K562 (cell line): ENCODE data around the gene WWC2. TPM values are rescaled to one million over a fixed set of nuclear protein-coding genes. Genes with fewer than 3 reads are reported as not detected.

ENCODE experiments used
- EP300 ChIP-seq: IDR thresholded peaks from 2 replicates; pipeline ENCODE4 v1.6.1; 2012; ENCODE audit warnings: low read length, improper control_type of control experiment
- FUS ChIP-seq: fragments of 200-400 bp; formaldehyde crosslinking; optimal IDR thresholded peaks from 2 replicates; pipeline ENCODE3; 2017; ENCODE audit warnings: low read depth, low read length
- HDAC3 ChIP-seq: fragments of 450-650 bp; IDR thresholded peaks from 2 replicates; pipeline ENCODE4 v1.6.1; 2018; ENCODE audit warnings: borderline replicate concordance, mild to moderate bottlenecking, moderate library complexity; ENCODE audit not compliant: partially characterized antibody
- HLTF ChIP-seq: fragments of 450-650 bp; IDR thresholded peaks from 2 replicates; pipeline ENCODE4 v1.6.1; 2016
- IFI16 ChIP-seq: fragments of 250-450 bp; sonication (Bioruptor Pico); IDR thresholded peaks from 2 replicates; pipeline ENCODE4 v2.1.2; 2022; ENCODE audit warnings: mild to moderate bottlenecking, inconsistent platforms
- MEF2A ChIP-seq: IDR thresholded peaks from 2 replicates; pipeline ENCODE4 v1.6.1; 2011; ENCODE audit warnings: low read depth, mild to moderate bottlenecking, low read length, moderate library complexity; ENCODE audit not compliant: control insufficient read depth
- MXI1 ChIP-seq: IDR thresholded peaks from 2 replicates; pipeline ENCODE4 v1.6.1; 2011; ENCODE audit warnings: low read depth, mild to moderate bottlenecking, improper control_type of control experiment, low read length
- NRF1 ChIP-seq, 2 experiments: fragments of 450-650 bp; IDR thresholded peaks in 1 of 2; conservative IDR thresholded peaks in 1 of 2; 2 replicates each; pipeline ENCODE4 v1.6.1; 2014; ENCODE audit warnings: mild to moderate bottlenecking in 2 of 2
- RBM34 ChIP-seq: fragments of 200-400 bp; formaldehyde crosslinking; IDR thresholded peaks from 2 replicates; pipeline ENCODE4 v1.6.1; 2018; ENCODE audit warnings: low read length, borderline replicate concordance; ENCODE audit not compliant: insufficient read depth
- SIX5 ChIP-seq, 2 experiments: IDR thresholded peaks; 2 replicates each; pipeline ENCODE4 v1.6.1; 2011; ENCODE audit warnings: low read length in 2 of 2, borderline replicate concordance in 1 of 2, low read depth in 1 of 2, mild to moderate bottlenecking in 1 of 2, moderate library complexity in 1 of 2; ENCODE audit not compliant: insufficient read depth in 1 of 2
- SMAD2 ChIP-seq: fragments of 150-350 bp; IDR thresholded peaks from 2 replicates; pipeline ENCODE4 v1.6.1; 2014; ENCODE audit warnings: low read depth, mild to moderate bottlenecking, low read length
- STAG1 ChIP-seq: sonication (generic); formaldehyde crosslinking; IDR thresholded peaks from 2 replicates; pipeline ENCODE4 v1.5.0; 2020; ENCODE audit warnings: missing genetic modification reagents, borderline replicate concordance
- ZFP30 ChIP-seq: fragments of 250-450 bp; sonication (Bioruptor Pico); IDR thresholded peaks from 2 replicates; pipeline ENCODE4 v1.8.0; 2022; ENCODE audit warnings: moderate library complexity, mild to moderate bottlenecking, inconsistent platforms, borderline replicate concordance
- ZNF444 ChIP-seq: fragments of 250-450 bp; sonication (Bioruptor Pico); IDR thresholded peaks from 2 replicates; pipeline ENCODE4 v1.4.0; 2020; ENCODE audit warnings: mild to moderate bottlenecking, moderate library complexity
- ZNF584 ChIP-seq: fragments of 200-800 bp; sonication (Bioruptor generic); IDR thresholded peaks from 2 replicates; pipeline ENCODE4 v1.6.1; 2016; ENCODE audit warnings: low read depth, mild to moderate bottlenecking, missing genetic modification characterization, missing compliant biosample characterization
- ZNF696 ChIP-seq: fragments of 250-450 bp; sonication (Bioruptor Pico); conservative IDR thresholded peaks from 2 replicates; pipeline ENCODE4 v1.4.0; 2020; ENCODE audit warnings: mild to moderate bottlenecking, moderate library complexity
- ZNF785 ChIP-seq: fragments of 250-450 bp; sonication (Bioruptor Pico); IDR thresholded peaks from 2 replicates; pipeline ENCODE4 v1.4.0; 2020; ENCODE audit warnings: mild to moderate bottlenecking
- polyA plus RNA-seq, 8 experiments: library from polyadenylated mRNA; depleted of rRNA in 4 of 8; stranded (reverse) in 5 of 8; unstranded in 3 of 8; fragments of >200 nt; fragmentation: Nextera tagmentation in 2 of 8; fragmentation: Illumina TruSeq in 1 of 8; extraction: Ambion mirVana in 2 of 8; extraction: Trizol in 1 of 8; gene quantifications; 2 replicates each; pipeline versions ENCODE4 v1.2.1 to v1.2.3, GENCODE V29; 2011 to 2014; ENCODE audit warnings: inconsistent platforms in 1 of 8, missing spikeins in 1 of 8
- total RNA-seq, 7 experiments: library from RNA; depleted of rRNA in 6 of 7; stranded (reverse); fragments of >200 nt in 6 of 7; fragmentation: Illumina TruSeq in 2 of 7; extraction: Trizol in 2 of 7; gene quantifications; 2 replicates each; pipeline versions ENCODE4 v1.2.1 to v1.2.3, GENCODE V29; 2011 to 2021; ENCODE audit warnings: low replicate concordance in 1 of 7
- TF ChIP-seq, protein P1 (sequence below): fragments of 250-450 bp; sonication (Bioruptor Pico); IDR thresholded peaks from 2 replicates; pipeline ENCODE4 v1.8.0; 2021; ENCODE audit warnings: mild to moderate bottlenecking, moderate library complexity
- TF ChIP-seq, protein P2 (sequence below): fragments of 250-450 bp; sonication (Bioruptor Pico); IDR thresholded peaks from 2 replicates; pipeline ENCODE4 v1.8.0; 2021; ENCODE audit warnings: borderline replicate concordance, mild to moderate bottlenecking, moderate library complexity; ENCODE audit not compliant: poor library complexity, severe bottlenecking
- TF ChIP-seq, protein P3 (sequence below): IDR thresholded peaks from 3 replicates; pipeline ENCODE4 v1.6.1; 2011; ENCODE audit warnings: borderline replicate concordance, mild to moderate bottlenecking; ENCODE audit not compliant: insufficient read length, insufficient read depth
- TF ChIP-seq, protein P4 (sequence below), 2 experiments: fragments of 450-650 bp; IDR thresholded peaks; 2 replicates each; pipeline ENCODE4 v1.6.1; 2018; ENCODE audit warnings: mild to moderate bottlenecking in 2 of 2, low read depth in 1 of 2; ENCODE audit not compliant: partially characterized antibody in 2 of 2

The WWC2 gene
- total and polyA plus RNA-seq, 9 of the 15 experiments (the other 6 are each of a cell fraction or from before 2014, with no cell fraction given), result 3.7 to 39.4 (median 19.6) TPM

DNA sequence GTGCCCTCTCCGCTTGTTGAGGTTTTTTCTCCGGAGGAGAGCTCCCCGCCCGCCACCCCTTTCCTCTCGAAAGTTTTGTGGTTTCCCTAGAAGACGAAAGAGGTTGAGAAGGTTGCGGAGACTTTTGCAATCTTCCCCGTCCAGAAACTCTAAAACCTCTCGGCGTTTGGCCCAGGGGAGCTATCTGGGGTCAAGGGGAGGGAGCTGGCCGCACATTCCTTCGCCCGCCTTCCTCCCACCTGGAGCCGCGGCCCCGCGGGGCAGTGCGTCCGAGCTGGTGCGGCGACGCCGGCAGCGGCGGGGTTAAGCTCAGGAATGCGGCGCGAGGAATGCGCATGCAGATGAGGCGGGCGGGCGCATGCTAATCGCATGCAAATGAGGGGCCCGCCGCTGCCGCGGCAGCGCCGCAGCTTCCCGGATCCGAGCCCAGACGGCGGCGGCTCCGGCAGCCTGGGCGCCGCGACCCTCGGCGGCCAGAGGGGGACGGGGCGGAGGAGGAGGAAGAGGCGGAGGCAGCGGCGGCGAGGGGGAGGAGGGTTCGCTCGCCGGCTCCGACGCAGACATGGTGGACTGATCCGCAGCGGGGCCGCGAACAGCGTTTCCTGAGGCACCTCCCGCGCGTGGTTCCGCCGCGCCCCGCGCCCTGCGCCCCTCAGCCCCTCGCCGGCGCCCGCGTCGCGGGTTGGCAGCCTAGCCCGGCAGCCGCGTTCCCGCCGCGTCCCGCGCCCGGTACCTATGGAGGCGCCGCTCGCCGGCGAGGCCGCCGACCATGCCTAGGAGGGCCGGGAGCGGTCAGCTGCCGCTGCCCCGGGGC, at the start of gene WWC2 (continued):
- TF ChIP-seq, protein P1, sequence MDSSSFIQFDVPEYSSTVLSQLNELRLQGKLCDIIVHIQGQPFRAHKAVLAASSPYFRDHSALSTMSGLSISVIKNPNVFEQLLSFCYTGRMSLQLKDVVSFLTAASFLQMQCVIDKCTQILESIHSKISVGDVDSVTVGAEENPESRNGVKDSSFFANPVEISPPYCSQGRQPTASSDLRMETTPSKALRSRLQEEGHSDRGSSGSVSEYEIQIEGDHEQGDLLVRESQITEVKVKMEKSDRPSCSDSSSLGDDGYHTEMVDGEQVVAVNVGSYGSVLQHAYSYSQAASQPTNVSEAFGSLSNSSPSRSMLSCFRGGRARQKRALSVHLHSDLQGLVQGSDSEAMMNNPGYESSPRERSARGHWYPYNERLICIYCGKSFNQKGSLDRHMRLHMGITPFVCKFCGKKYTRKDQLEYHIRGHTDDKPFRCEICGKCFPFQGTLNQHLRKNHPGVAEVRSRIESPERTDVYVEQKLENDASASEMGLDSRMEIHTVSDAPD (CRISPR knock-in tag), result no peak
- TF ChIP-seq RBM34, result no peak
- TF ChIP-seq MEF2A, result no peak
- no peak for TF ChIP-seq IFI16 (CRISPR knock-in tag)
- TF ChIP-seq ZNF696 (CRISPR knock-in tag), result no peak
- TF ChIP-seq ZFP30 (CRISPR knock-in tag), result no peak
- no peak for TF ChIP-seq SMAD2
- TF ChIP-seq, protein P2, sequence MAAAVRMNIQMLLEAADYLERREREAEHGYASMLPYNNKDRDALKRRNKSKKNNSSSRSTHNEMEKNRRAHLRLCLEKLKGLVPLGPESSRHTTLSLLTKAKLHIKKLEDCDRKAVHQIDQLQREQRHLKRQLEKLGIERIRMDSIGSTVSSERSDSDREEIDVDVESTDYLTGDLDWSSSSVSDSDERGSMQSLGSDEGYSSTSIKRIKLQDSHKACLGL (CRISPR knock-in tag), result no peak
- no peak for TF ChIP-seq STAG1 (CRISPR knock-in tag)
- TF ChIP-seq SIX5 (IDR thresholded peaks at IDR 0.05; ENCODE audit: borderline replicate concordance in 1 of 2, insufficient read depth in 1 of 2, low read depth in 1 of 2, low read length in 2 of 2), result no peak
- TF ChIP-seq HDAC3, result peak; percentile 48
- TF ChIP-seq ZNF785 (CRISPR knock-in tag), result no peak
- TF ChIP-seq, protein P3, sequence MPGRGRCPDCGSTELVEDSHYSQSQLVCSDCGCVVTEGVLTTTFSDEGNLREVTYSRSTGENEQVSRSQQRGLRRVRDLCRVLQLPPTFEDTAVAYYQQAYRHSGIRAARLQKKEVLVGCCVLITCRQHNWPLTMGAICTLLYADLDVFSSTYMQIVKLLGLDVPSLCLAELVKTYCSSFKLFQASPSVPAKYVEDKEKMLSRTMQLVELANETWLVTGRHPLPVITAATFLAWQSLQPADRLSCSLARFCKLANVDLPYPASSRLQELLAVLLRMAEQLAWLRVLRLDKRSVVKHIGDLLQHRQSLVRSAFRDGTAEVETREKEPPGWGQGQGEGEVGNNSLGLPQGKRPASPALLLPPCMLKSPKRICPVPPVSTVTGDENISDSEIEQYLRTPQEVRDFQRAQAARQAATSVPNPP, result no peak
- TF ChIP-seq, protein P4, sequence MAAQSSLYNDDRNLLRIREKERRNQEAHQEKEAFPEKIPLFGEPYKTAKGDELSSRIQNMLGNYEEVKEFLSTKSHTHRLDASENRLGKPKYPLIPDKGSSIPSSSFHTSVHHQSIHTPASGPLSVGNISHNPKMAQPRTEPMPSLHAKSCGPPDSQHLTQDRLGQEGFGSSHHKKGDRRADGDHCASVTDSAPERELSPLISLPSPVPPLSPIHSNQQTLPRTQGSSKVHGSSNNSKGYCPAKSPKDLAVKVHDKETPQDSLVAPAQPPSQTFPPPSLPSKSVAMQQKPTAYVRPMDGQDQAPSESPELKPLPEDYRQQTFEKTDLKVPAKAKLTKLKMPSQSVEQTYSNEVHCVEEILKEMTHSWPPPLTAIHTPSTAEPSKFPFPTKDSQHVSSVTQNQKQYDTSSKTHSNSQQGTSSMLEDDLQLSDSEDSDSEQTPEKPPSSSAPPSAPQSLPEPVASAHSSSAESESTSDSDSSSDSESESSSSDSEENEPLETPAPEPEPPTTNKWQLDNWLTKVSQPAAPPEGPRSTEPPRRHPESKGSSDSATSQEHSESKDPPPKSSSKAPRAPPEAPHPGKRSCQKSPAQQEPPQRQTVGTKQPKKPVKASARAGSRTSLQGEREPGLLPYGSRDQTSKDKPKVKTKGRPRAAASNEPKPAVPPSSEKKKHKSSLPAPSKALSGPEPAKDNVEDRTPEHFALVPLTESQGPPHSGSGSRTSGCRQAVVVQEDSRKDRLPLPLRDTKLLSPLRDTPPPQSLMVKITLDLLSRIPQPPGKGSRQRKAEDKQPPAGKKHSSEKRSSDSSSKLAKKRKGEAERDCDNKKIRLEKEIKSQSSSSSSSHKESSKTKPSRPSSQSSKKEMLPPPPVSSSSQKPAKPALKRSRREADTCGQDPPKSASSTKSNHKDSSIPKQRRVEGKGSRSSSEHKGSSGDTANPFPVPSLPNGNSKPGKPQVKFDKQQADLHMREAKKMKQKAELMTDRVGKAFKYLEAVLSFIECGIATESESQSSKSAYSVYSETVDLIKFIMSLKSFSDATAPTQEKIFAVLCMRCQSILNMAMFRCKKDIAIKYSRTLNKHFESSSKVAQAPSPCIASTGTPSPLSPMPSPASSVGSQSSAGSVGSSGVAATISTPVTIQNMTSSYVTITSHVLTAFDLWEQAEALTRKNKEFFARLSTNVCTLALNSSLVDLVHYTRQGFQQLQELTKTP (IDR thresholded peaks at IDR 0.05; ENCODE audit: low read depth in 1 of 2, partially characterized antibody in 2 of 2), result no peak
- TF ChIP-seq EP300, result no peak
- TF ChIP-seq NRF1 (conservative IDR thresholded peaks at IDR 0.05 in 1 of 2, IDR thresholded peaks at IDR 0.05 in 1 of 2), result peak; percentile 87 to 89
- no peak for TF ChIP-seq MXI1
- no peak for TF ChIP-seq ZNF584 (CRISPR knock-in tag)
- TF ChIP-seq FUS, result peak; percentile 20
- TF ChIP-seq HLTF, result no peak
- no peak for TF ChIP-seq ZNF444 (CRISPR knock-in tag)
